ENCODE data around the gene NHS.
"Not testable (repeated sequence)": the region's sequence is repeated elsewhere in the genome, so short reads cannot be mapped to it uniquely, and the experiment has no call there.

The NHS gene

DNA sequence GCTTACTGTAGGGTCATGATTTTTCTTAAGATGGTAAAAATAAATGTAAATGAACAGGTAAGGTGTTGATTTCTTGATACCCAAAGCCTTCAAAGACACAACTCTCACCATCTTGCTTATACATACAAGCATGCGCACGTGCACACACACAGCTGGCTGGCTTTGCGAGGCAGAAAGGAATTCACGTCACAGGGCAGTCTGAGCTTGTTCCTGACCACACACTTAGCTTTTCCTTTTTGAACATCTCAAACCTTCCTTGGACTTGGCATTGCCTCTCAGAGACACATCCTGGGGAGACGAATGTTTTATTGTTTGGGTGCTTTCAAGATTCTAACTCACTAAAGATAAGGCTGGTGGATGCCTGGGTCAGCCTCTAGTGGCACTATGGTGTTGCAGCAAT lies 175.0 kb downstream of the NHS start:
- Mint-ChIP-seq H3K9me3 (no peaks in the 10 kb centered on the region), H3K36me3 (ENCODE audit: low read depth) (no peaks in the 10 kb centered on the region), H3K4me1 (ENCODE audit: low read depth) (peaks cover 20% of the 10 kb centered on the region), H3K4me3 (no peak overlapping the region), H3K27ac (no peak overlapping the region), H3K27me3 (no peaks in the 10 kb centered on the region)

DNA sequence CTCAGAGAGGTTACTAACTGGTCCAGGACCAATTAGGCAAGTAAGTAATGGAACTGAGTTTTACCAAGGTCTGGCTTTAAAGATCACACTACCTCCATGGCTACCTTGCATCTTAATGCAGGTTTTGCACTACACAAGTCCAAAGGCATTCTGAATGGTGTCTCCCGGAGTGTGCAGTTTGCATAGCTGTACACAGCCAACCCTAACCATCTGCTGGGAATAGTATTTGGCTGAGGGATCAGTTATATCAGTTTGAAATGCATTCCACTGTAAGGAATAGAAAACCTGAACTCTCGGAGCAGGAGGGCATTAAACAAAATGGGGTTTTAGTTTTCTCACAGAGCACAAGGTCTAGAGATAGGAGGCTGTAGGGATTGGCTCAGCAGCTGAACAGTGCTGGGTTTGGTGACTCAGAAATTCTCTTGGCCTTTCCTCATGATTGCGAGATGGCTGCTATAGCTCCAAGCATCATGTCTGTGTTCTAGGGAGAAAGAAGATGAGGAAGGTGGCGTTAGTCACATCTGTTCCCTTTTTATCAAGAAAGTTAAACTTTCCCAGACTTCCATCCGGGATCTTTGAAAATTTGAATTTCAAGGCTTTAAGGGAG lies 177.1 kb downstream of the NHS start:
- no peaks in the 10 kb centered on the region for H3K27me3 Mint-ChIP-seq
- no peak overlapping the region for H3K4me3 Mint-ChIP-seq
- no peaks in the 10 kb centered on the region for H3K36me3 Mint-ChIP-seq (ENCODE audit: low read depth)
- no peaks in the 10 kb centered on the region for H3K9me3 Mint-ChIP-seq
- peaks cover 20% of the 10 kb centered on the region for H3K4me1 Mint-ChIP-seq (ENCODE audit: low read depth)
- no peak overlapping the region for H3K27ac Mint-ChIP-seq

- H3K27me3 Mint-ChIP-seq = no peaks in the 10 kb centered on the region
Measured at GRCh38 chrX:17553469-17553868, 178.5 kb downstream of the NHS start.

DNA sequence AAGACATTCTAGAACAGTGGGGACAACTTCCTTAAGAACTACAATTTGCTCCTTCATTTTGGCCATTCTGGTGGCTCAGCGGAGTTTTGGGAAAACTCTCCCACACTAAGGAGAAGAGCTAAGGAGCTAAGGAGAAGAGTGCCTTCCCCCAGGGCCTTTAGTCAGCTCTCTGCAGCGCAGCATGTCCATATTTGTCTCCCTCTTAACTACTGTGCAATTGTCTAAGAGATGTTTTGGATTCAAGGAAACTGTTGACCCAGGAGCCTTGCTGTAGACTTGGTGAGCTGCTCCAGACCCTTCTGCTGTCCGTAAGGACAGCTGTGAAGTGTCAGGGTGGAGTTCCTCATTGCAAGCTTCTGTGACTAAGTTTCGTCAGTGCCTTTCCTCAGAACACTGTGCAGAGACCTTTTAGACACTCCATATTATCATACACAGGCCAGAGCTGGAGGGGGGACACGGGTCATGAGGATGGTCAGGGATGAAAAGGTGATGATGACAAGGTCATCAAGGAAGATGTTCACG lies 179.0 kb downstream of the NHS start:
- H3K36me3 Mint-ChIP-seq (ENCODE audit: low read depth) = no peaks in the 10 kb centered on the region
- H3K4me3 Mint-ChIP-seq = no peak overlapping the region
- H3K4me1 Mint-ChIP-seq (ENCODE audit: low read depth) = peaks cover 13% of the 10 kb centered on the region
- H3K27me3 Mint-ChIP-seq = no peaks in the 10 kb centered on the region
- H3K9me3 Mint-ChIP-seq = no peaks in the 10 kb centered on the region
- H3K27ac Mint-ChIP-seq = no peak overlapping the region

More at GRCh38 chrX:17553469-17553868, 178.5 kb downstream of the NHS start:
- no peak overlapping the region for H3K4me3 Mint-ChIP-seq
- H3K27ac Mint-ChIP-seq = no peak overlapping the region
- no peaks in the 10 kb centered on the region for H3K9me3 Mint-ChIP-seq
- no peaks in the 10 kb centered on the region for H3K36me3 Mint-ChIP-seq (ENCODE audit: low read depth)
- H3K4me1 Mint-ChIP-seq (ENCODE audit: low read depth) = peaks cover 16% of the 10 kb centered on the region

- Mint-ChIP-seq H3K27me3 (no peaks in the 10 kb centered on the region), H3K4me3 (no peak overlapping the region), H3K9me3 (no peaks in the 10 kb centered on the region), H3K36me3 (ENCODE audit: low read depth) (no peaks in the 10 kb centered on the region), H3K4me1 (ENCODE audit: low read depth) (peaks cover 6% of the 10 kb centered on the region), H3K27ac (no peak overlapping the region)
Measured at GRCh38 chrX:17554914-17555313, 179.9 kb downstream of the NHS start.

DNA sequence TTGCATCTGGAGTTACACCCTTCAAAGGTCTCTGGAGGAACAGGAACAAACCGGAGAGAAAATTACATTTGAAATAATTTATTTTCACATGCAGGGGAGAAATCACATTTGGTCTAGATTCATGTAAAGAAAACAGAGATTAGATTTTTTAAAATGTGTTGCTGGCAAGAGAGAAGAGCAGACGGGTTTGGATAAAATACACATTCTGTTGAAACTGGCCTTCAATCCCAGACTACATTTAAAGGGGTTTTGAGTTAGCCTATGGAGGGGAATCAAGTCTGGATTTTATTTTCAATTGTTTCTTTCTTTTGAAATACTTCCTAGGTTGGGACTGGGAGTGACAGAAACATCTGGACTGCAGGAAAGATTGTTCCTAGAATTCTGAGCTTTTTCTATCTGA lies 180.8 kb downstream of the NHS start:
- Mint-ChIP-seq H3K4me1 (ENCODE audit: low read depth) (peaks cover 6% of the 10 kb centered on the region), H3K27me3 (no peaks in the 10 kb centered on the region), H3K36me3 (ENCODE audit: low read depth) (no peaks in the 10 kb centered on the region), H3K27ac (no peak overlapping the region), H3K9me3 (no peaks in the 10 kb centered on the region), H3K4me3 (no peak overlapping the region)

GRCh38 chrX:17559728-17560379 lies 184.9 kb downstream of the NHS start:
- no peaks in the 10 kb centered on the region for H3K9me3 Mint-ChIP-seq
- no peaks in the 10 kb centered on the region for H3K27me3 Mint-ChIP-seq
- no peak overlapping the region for H3K27ac Mint-ChIP-seq
- no peaks in the 10 kb centered on the region for H3K36me3 Mint-ChIP-seq (ENCODE audit: low read depth)
- no peak overlapping the region for H3K4me3 Mint-ChIP-seq
- H3K4me1 Mint-ChIP-seq (ENCODE audit: low read depth) = peaks cover 20% of the 10 kb centered on the region

DNA sequence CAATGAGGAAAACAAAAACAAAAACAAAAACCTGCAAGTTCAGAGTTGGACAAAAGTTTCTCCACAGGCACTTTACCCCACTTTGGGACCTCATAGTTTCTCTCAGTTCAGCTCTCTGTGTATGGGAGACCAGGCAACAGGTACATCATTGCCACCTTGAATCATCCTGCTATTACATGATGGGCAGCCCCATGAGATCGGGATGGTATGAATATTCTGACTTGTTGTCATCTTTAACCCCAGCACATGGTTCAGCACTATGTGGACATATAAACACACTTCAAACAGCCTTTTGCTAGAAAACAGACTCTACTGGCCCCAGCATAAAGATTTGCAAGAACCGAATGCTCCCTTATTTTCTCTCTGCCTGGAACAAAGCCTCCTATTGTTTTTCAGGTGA lies 185.4 kb downstream of the NHS start:
- Mint-ChIP-seq H3K27ac (no peak overlapping the region), H3K4me3 (no peak overlapping the region), H3K27me3 (no peaks in the 10 kb centered on the region), H3K4me1 (ENCODE audit: low read depth) (peaks cover 20% of the 10 kb centered on the region), H3K36me3 (ENCODE audit: low read depth) (no peaks in the 10 kb centered on the region), H3K9me3 (no peaks in the 10 kb centered on the region)

DNA sequence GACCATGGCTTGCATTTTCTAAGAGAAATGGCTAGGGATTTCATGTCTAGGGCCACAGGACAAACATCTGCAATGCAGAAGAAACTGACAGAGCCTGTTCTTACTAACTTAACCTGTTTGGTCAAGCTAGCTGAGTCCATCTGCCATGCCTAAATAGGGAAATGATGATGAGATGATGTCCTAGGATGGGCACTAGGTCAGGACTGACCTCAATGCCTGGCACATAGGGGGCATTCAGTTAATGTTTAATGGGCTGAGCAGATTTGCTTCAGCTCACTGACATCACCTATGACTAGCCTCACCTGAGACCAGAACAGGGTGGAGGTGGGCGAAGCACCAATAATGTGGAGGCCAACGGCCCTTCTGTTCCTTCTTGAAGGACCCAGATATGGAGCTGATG lies 188.1 kb downstream of the NHS start:
- Mint-ChIP-seq H3K36me3 (ENCODE audit: low read depth) (no peaks in the 10 kb centered on the region), H3K4me3 (peak overlapping the region; percentile 36), H3K27ac (peak overlapping the region; percentile 83), H3K4me1 (ENCODE audit: low read depth) (peaks cover 20% of the 10 kb centered on the region), H3K27me3 (no peaks in the 10 kb centered on the region), H3K9me3 (no peaks in the 10 kb centered on the region)

DNA sequence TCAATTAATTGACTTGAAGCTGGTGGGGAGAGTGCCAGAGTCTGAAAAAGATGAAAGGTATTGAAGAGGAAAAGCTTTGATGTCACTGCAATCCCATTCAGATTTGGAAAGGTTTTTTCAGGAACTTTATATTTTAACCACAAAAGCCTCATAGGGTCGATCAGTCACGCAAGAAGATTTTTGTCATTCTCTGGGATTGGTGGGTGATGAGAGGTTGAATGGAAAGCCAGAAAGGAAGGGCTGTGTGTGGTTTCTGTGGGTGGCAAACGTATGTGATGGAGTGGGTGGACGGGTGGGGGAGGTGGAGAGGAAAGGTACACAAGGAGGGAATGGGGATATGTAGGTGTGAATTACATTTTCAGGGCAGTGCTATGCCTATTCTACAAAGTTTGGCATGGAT lies 188.5 kb downstream of the NHS start:
- H3K9me3 Mint-ChIP-seq = no peaks in the 10 kb centered on the region
- peak overlapping the region; percentile 36 for H3K4me3 Mint-ChIP-seq
- no peaks in the 10 kb centered on the region for H3K27me3 Mint-ChIP-seq
- no peaks in the 10 kb centered on the region for H3K36me3 Mint-ChIP-seq (ENCODE audit: low read depth)
- H3K4me1 Mint-ChIP-seq (ENCODE audit: low read depth) = peaks cover 20% of the 10 kb centered on the region
- H3K27ac Mint-ChIP-seq = peak overlapping the region; percentile 83

DNA sequence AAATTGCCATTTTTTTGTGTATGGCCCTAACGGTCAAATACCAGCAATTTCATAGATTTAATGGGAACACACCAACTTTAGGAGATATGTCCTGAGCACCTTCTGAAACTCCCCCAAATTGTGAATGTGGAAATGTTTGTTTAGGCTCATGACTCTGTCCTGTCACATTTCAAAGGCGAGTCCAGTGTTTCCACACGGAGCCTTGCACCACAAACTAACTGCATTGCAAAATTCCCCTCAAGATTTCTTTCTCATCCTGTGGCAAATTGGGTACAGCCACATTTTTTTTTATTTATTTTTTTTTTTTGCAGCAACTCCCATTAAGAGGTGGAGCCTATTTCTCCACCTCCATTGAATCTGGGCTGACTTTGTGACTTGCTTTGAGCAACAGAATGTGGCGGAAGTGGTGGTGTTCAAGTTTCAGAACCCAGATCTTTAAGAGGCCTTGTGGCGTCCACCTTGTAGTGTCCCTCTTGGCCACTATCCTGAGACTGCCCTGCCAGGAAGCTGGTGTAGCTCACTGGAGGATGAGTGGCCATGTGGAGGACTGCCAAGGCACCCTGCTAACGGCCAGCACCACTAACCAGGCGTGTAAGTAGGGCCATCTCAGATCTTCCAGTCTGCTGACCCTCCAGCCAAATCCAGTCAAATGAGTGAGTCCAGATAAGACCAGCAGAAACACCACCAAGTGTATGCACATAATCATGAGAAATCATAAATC lies 189.8 kb downstream of the NHS start:
- Mint-ChIP-seq H3K27me3 (no peaks in the 10 kb centered on the region), H3K4me1 (ENCODE audit: low read depth) (peaks cover 20% of the 10 kb centered on the region), H3K27ac (no peak overlapping the region), H3K4me3 (no peak overlapping the region), H3K36me3 (ENCODE audit: low read depth) (no peaks in the 10 kb centered on the region), H3K9me3 (no peaks in the 10 kb centered on the region)

DNA sequence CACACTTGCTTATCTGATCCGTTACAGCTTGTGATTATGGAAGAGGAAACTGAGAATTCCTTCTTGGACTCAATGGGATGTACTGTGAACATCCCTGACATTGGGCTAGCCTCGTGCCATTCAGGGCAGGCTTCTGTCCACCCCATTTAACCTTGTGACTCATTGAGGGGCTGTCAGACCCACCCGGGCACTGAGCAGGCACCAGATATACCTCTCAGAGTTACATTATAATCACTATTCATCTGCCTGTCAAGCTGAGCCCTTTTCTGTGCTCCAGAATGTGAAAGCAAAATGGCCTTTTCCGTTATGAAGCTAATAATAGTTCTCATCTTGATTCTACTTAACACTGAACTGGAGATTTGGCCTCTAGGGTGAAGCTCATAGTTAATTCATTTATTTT lies 191.7 kb downstream of the NHS start:
- Mint-ChIP-seq H3K4me1 (ENCODE audit: low read depth) (peaks cover 20% of the 10 kb centered on the region), H3K27me3 (peaks cover under 1% of the 10 kb centered on the region), H3K4me3 (no peak overlapping the region), H3K36me3 (ENCODE audit: low read depth) (no peaks in the 10 kb centered on the region), H3K9me3 (no peaks in the 10 kb centered on the region), H3K27ac (no peak overlapping the region)

- H3K36me3 Mint-ChIP-seq (ENCODE audit: low read depth) = no peaks in the 10 kb centered on the region
- peaks cover 4% of the 10 kb centered on the region for H3K27me3 Mint-ChIP-seq
- no peaks in the 10 kb centered on the region for H3K9me3 Mint-ChIP-seq
- H3K4me3 Mint-ChIP-seq = no peak overlapping the region
- H3K4me1 Mint-ChIP-seq (ENCODE audit: low read depth) = peaks cover 17% of the 10 kb centered on the region
- H3K27ac Mint-ChIP-seq = no peak overlapping the region
Measured at GRCh38 chrX:17567187-17567586, 192.2 kb downstream of the NHS start.

- Mint-ChIP-seq H3K9me3 (no peaks in the 10 kb centered on the region), H3K36me3 (ENCODE audit: low read depth) (no peaks in the 10 kb centered on the region), H3K27me3 (peaks cover 4% of the 10 kb centered on the region), H3K27ac (no peak overlapping the region), H3K4me1 (ENCODE audit: low read depth) (peaks cover 16% of the 10 kb centered on the region), H3K4me3 (no peak overlapping the region)
Measured at GRCh38 chrX:17567821-17568220, 192.8 kb downstream of the NHS start.

- H3K4me1 Mint-ChIP-seq (ENCODE audit: low read depth); H3K9me3 Mint-ChIP-seq; H3K4me3 Mint-ChIP-seq; H3K36me3 Mint-ChIP-seq (ENCODE audit: low read depth); H3K27me3 Mint-ChIP-seq; H3K27ac Mint-ChIP-seq: not testable (repeated sequence)
Measured at GRCh38 chrX:17568804-17569203, 193.8 kb downstream of the NHS start.

All from stimulated activated naive CD8-positive, alpha-beta T cell treated with anti-CD3 and anti-CD28 coated beads, Interleukin-15, Interleukin-2, amounts not matched to agents 100 ng/mL and 50 ng/mL, for 24 hours (primary cell).